ENCODE data around the gene PDE1A.

The PDE1A gene

GRCh38 chr2:182432051-182432450 is 5.2 kb upstream of the PDE1A start:
- H3K36me3 ChIP-seq (ENCODE audit: insufficient read depth, low read length), result peaks cover 4% of the 10 kb centered on the region

GRCh38 chr2:182428476-182428875 is 1.6 kb upstream of the PDE1A start:
- no peak overlapping the region for H2AFZ ChIP-seq (ENCODE audit: low read depth, low read length)
- H3K4me3 ChIP-seq (ENCODE audit: low read length), result no peak overlapping the region
- H3K27me3 ChIP-seq (ENCODE audit: insufficient read depth, low read length), result no peaks in the 10 kb centered on the region
- H3K9me3 ChIP-seq (ENCODE audit: low read length), result peaks cover 1% of the 10 kb centered on the region
- H3K36me3 ChIP-seq (ENCODE audit: insufficient read depth, low read length), result peaks cover 7% of the 10 kb centered on the region
- no peaks in the 10 kb centered on the region for H3K4me1 ChIP-seq (ENCODE audit: insufficient read depth, low read length)

More at GRCh38 chr2:182432051-182432450, 5.2 kb upstream of the PDE1A start:
- no peak overlapping the region for H3K4me3 ChIP-seq (ENCODE audit: low read length)
- no peak overlapping the region for H2AFZ ChIP-seq (ENCODE audit: low read depth, low read length)
- no peaks in the 10 kb centered on the region for H3K27me3 ChIP-seq (ENCODE audit: insufficient read depth, low read length)
- no peaks in the 10 kb centered on the region for H3K4me1 ChIP-seq (ENCODE audit: insufficient read depth, low read length)
- no peaks in the 10 kb centered on the region for H3K9me3 ChIP-seq (ENCODE audit: low read length)

- H3K36me3 ChIP-seq (ENCODE audit: insufficient read depth, low read length), result peaks cover 7% of the 10 kb centered on the region
- no peak overlapping the region for H3K4me3 ChIP-seq (ENCODE audit: low read length)
- no peaks in the 10 kb centered on the region for H3K27me3 ChIP-seq (ENCODE audit: insufficient read depth, low read length)
- no peak overlapping the region for H2AFZ ChIP-seq (ENCODE audit: low read depth, low read length)
- no peaks in the 10 kb centered on the region for H3K4me1 ChIP-seq (ENCODE audit: insufficient read depth, low read length)
- peaks cover 1% of the 10 kb centered on the region for H3K9me3 ChIP-seq (ENCODE audit: low read length)
Measured at GRCh38 chr2:182426082-182426917, 536 bp downstream of the PDE1A start.

GRCh38 chr2:182422864-182423263 is 4.0 kb downstream of the PDE1A start:
- Histone ChIP-seq H2AFZ (ENCODE audit: low read depth, low read length) (no peak overlapping the region), H3K4me1 (ENCODE audit: insufficient read depth, low read length) (no peaks in the 10 kb centered on the region), H3K4me3 (ENCODE audit: low read length) (no peak overlapping the region), H3K36me3 (ENCODE audit: insufficient read depth, low read length) (peaks cover 6% of the 10 kb centered on the region), H3K9me3 (ENCODE audit: low read length) (peaks cover 1% of the 10 kb centered on the region), H3K27me3 (ENCODE audit: insufficient read depth, low read length) (no peaks in the 10 kb centered on the region)

GRCh38 chr2:182420669-182421068 is 6.2 kb downstream of the PDE1A start:
- H3K4me3 ChIP-seq (ENCODE audit: low read length), result no peak overlapping the region
- H2AFZ ChIP-seq (ENCODE audit: low read depth, low read length), result no peak overlapping the region
- H3K27me3 ChIP-seq (ENCODE audit: insufficient read depth, low read length), result no peaks in the 10 kb centered on the region
- no peaks in the 10 kb centered on the region for H3K36me3 ChIP-seq (ENCODE audit: insufficient read depth, low read length)
- no peaks in the 10 kb centered on the region for H3K4me1 ChIP-seq (ENCODE audit: insufficient read depth, low read length)
- H3K9me3 ChIP-seq (ENCODE audit: low read length), result peaks cover 5% of the 10 kb centered on the region

- no peaks in the 10 kb centered on the region for H3K27me3 ChIP-seq (ENCODE audit: insufficient read depth, low read length)
- peaks cover 4% of the 10 kb centered on the region for H3K9me3 ChIP-seq (ENCODE audit: low read length)
- no peak overlapping the region for H3K4me3 ChIP-seq (ENCODE audit: low read length)
- peaks cover 25% of the 10 kb centered on the region for H3K4me1 ChIP-seq (ENCODE audit: insufficient read depth, low read length)
- no peaks in the 10 kb centered on the region for H3K36me3 ChIP-seq (ENCODE audit: insufficient read depth, low read length)
- no peak overlapping the region for H2AFZ ChIP-seq (ENCODE audit: low read depth, low read length)
Measured at GRCh38 chr2:182416861-182417260, 10.0 kb downstream of the PDE1A start.

GRCh38 chr2:182416191-182416590 is 10.6 kb downstream of the PDE1A start:
- H3K9me3 ChIP-seq (ENCODE audit: low read length), result peaks cover 4% of the 10 kb centered on the region
- no peak overlapping the region for H2AFZ ChIP-seq (ENCODE audit: low read depth, low read length)
- H3K36me3 ChIP-seq (ENCODE audit: insufficient read depth, low read length), result no peaks in the 10 kb centered on the region
- no peak overlapping the region for H3K4me3 ChIP-seq (ENCODE audit: low read length)
- H3K4me1 ChIP-seq (ENCODE audit: insufficient read depth, low read length), result peaks cover 25% of the 10 kb centered on the region
- H3K27me3 ChIP-seq (ENCODE audit: insufficient read depth, low read length), result no peaks in the 10 kb centered on the region

- Histone ChIP-seq H3K9me3 (ENCODE audit: low read length) (peaks cover 4% of the 10 kb centered on the region), H3K36me3 (ENCODE audit: insufficient read depth, low read length) (no peaks in the 10 kb centered on the region), H3K27me3 (ENCODE audit: insufficient read depth, low read length) (no peaks in the 10 kb centered on the region), H3K4me1 (ENCODE audit: insufficient read depth, low read length) (peaks cover 25% of the 10 kb centered on the region), H2AFZ (ENCODE audit: low read depth, low read length) (no peak overlapping the region), H3K4me3 (ENCODE audit: low read length) (no peak overlapping the region)
Measured at GRCh38 chr2:182415771-182416170, 11.1 kb downstream of the PDE1A start.

- peaks cover 4% of the 10 kb centered on the region for H3K36me3 ChIP-seq (ENCODE audit: insufficient read depth, low read length)
- no peaks in the 10 kb centered on the region for H3K27me3 ChIP-seq (ENCODE audit: insufficient read depth, low read length)
- H2AFZ ChIP-seq (ENCODE audit: low read depth, low read length), result no peak overlapping the region
- peaks cover 25% of the 10 kb centered on the region for H3K4me1 ChIP-seq (ENCODE audit: insufficient read depth, low read length)
- H3K4me3 ChIP-seq (ENCODE audit: low read length), result no peak overlapping the region
- peaks cover 4% of the 10 kb centered on the region for H3K9me3 ChIP-seq (ENCODE audit: low read length)
Measured at GRCh38 chr2:182412858-182413257, 14.0 kb downstream of the PDE1A start.

- Histone ChIP-seq H3K27me3 (ENCODE audit: insufficient read depth, low read length) (no peaks in the 10 kb centered on the region), H3K4me3 (ENCODE audit: low read length) (no peak overlapping the region)
Measured at GRCh38 chr2:182410120-182410519, 16.7 kb downstream of the PDE1A start.

GRCh38 chr2:182406221-182406620 is 20.6 kb downstream of the PDE1A start:
- H3K4me1 ChIP-seq (ENCODE audit: insufficient read depth, low read length), result peaks cover 18% of the 10 kb centered on the region
- H3K9me3 ChIP-seq (ENCODE audit: low read length), result no peaks in the 10 kb centered on the region
- no peaks in the 10 kb centered on the region for H3K27me3 ChIP-seq (ENCODE audit: insufficient read depth, low read length)
- H3K4me3 ChIP-seq (ENCODE audit: low read length), result no peak overlapping the region
- H3K36me3 ChIP-seq (ENCODE audit: insufficient read depth, low read length), result peaks cover 4% of the 10 kb centered on the region
- no peak overlapping the region for H2AFZ ChIP-seq (ENCODE audit: low read depth, low read length)

More at GRCh38 chr2:182410120-182410519, 16.7 kb downstream of the PDE1A start:
- peaks cover 36% of the 10 kb centered on the region for H3K4me1 ChIP-seq (ENCODE audit: insufficient read depth, low read length)
- H3K36me3 ChIP-seq (ENCODE audit: insufficient read depth, low read length), result peaks cover 4% of the 10 kb centered on the region
- H2AFZ ChIP-seq (ENCODE audit: low read depth, low read length), result no peak overlapping the region
- H3K9me3 ChIP-seq (ENCODE audit: low read length), result no peaks in the 10 kb centered on the region

- H2AFZ ChIP-seq (ENCODE audit: low read depth, low read length), result no peak overlapping the region
- H3K36me3 ChIP-seq (ENCODE audit: insufficient read depth, low read length), result peaks cover 4% of the 10 kb centered on the region
Measured at GRCh38 chr2:182404975-182405561, 21.8 kb downstream of the PDE1A start.

GRCh38 chr2:182404092-182404491 is 22.7 kb downstream of the PDE1A start:
- Histone ChIP-seq H3K27me3 (ENCODE audit: insufficient read depth, low read length) (no peaks in the 10 kb centered on the region), H3K4me3 (ENCODE audit: low read length) (no peak overlapping the region), H2AFZ (ENCODE audit: low read depth, low read length) (no peak overlapping the region), H3K4me1 (ENCODE audit: insufficient read depth, low read length) (peaks cover 23% of the 10 kb centered on the region), H3K36me3 (ENCODE audit: insufficient read depth, low read length) (peaks cover 4% of the 10 kb centered on the region), H3K9me3 (ENCODE audit: low read length) (no peaks in the 10 kb centered on the region)

More at GRCh38 chr2:182404975-182405561, 21.8 kb downstream of the PDE1A start:
- peaks cover 23% of the 10 kb centered on the region for H3K4me1 ChIP-seq (ENCODE audit: insufficient read depth, low read length)
- no peak overlapping the region for H3K4me3 ChIP-seq (ENCODE audit: low read length)
- H3K27me3 ChIP-seq (ENCODE audit: insufficient read depth, low read length), result no peaks in the 10 kb centered on the region
- H3K9me3 ChIP-seq (ENCODE audit: low read length), result no peaks in the 10 kb centered on the region
